Large intestine (tissue), 3 donors: ENCODE measurements around the gene NRXN2. TPM values are rescaled to one million over a fixed set of nuclear protein-coding genes. Genes with fewer than 3 reads are reported as not detected.
A peak's percentile ranks its signal among the peaks of the same experiment; 100 is the strongest.

Experiments
- DNase-seq, 2 donors: peaks; one replicate each; pipeline versions ENCODE4 v3.0.0 to v3.0.0-alpha.2; 2013
- H3K27ac ChIP-seq: one replicate; pipeline ENCODE4 v1.5.1; 2013; ENCODE audit warnings: low read length
- H3K27me3 ChIP-seq: 2 replicates; pipeline ENCODE4 v1.6.1; 2013; ENCODE audit warnings: low read length; ENCODE audit not compliant: control insufficient read depth, insufficient read depth
- H3K36me3 ChIP-seq: 2 replicates; pipeline ENCODE4 v1.6.1; 2013; ENCODE audit warnings: low read length; ENCODE audit not compliant: control insufficient read depth, insufficient read depth
- H3K4me1 ChIP-seq: one replicate; pipeline ENCODE4 v1.6.1; 2013; ENCODE audit warnings: low read length; ENCODE audit not compliant: control insufficient read depth, insufficient read depth
- H3K4me3 ChIP-seq: one replicate; pipeline ENCODE4 v1.5.1; 2013; ENCODE audit warnings: low read length
- H3K9me3 ChIP-seq: one replicate; pipeline ENCODE4 v1.6.1; 2013; ENCODE audit warnings: mild to moderate bottlenecking, low read depth, low read length, moderate library complexity; ENCODE audit not compliant: control insufficient read depth
- WGBS: methylation state at CpG from one replicate; pipeline ENCODE4 v1.1.5; 2013; ENCODE audit warnings: low lambda C conversion rate; ENCODE audit not compliant: insufficient coverage; 5-methylcytosine and 5-hydroxymethylcytosine counted together
- polyA plus RNA-seq: library from polyadenylated mRNA; unstranded; fragments of 120-200 nt; gene quantifications from one replicate; pipeline ENCODE4 v1.2.1, GENCODE V29; 2013

NRXN2 gene
- polyA plus RNA-seq, 1 donor, result 13.8 TPM

DNA sequence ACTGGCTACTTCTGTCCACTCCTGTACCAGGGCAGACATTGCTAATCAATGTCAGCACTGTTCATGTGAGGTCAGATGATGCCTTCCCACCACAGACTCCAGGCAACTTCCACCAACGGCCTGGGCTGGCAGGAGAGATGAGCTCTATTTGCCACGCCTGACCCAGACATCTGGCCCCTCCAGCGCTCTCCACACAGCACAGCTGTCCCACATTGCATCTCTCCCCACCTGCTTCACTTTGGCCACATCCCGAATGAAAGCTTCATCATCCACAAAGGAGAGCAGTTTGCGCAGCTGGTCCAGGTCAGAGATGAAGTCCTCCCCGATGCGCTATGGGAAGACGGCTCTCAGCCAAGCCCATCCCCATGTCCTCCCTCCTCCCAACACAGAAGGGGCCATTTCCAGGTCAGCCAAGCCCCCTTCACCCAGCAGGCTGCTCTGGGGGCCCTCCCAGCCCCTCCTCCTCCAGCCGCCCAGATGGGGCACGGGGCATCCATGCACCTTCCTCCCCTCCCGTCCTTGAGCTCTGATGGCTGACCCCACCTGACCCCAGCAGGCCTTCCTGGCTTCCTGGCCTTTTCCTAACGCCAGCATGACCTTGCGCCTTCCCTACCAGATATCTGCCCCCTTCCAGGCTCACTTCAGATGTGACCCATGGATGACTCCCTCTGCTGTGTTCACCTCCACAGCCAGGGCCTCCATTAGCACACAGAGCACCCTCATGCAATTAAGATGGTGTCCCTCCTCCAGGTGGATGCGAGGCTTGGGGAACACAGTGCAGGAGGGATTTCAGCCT, 29.4 kb upstream of the NRXN2 start:
- Histone ChIP-seq H3K4me3 (no peak overlapping the region), H3K27me3 (peaks cover 3% of the 10 kb centered on the region), H3K4me1 (no peaks in the 10 kb centered on the region), H3K27ac (no peak overlapping the region), H3K36me3 (no peaks in the 10 kb centered on the region), H3K9me3 (no peaks in the 10 kb centered on the region)
- no peak for DNase-seq
- 100% methylated on average over 1 of the region's 14 CpGs for WGBS

DNA sequence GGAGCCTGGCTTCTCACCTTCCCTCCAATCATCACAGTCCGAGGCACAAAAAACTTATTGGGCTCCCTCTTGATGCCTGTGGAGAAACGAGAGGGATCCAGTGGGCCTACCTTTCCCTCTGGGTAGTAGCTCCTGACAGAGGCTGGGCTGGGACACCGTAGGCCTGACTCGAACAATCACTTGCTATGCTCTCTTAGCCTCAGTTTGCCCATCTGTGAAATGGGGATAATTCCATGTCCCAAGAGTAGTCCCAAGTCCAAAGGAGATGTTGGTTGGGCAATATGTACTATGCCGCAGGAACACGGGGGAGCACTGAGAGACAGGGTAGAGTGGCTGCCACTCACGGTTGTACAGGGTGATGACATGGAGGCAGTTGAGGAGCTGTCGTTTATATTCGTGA, 28.6 kb upstream of the NRXN2 start:
- no peak for DNase-seq
- Histone ChIP-seq H3K27me3 (peaks cover 10% of the 10 kb centered on the region), H3K36me3 (no peaks in the 10 kb centered on the region), H3K27ac (no peak overlapping the region), H3K9me3 (no peaks in the 10 kb centered on the region), H3K4me3 (no peak overlapping the region), H3K4me1 (no peaks in the 10 kb centered on the region)
- WGBS, result no CpG with 5 or more reads among the region's 9 CpGs

DNA sequence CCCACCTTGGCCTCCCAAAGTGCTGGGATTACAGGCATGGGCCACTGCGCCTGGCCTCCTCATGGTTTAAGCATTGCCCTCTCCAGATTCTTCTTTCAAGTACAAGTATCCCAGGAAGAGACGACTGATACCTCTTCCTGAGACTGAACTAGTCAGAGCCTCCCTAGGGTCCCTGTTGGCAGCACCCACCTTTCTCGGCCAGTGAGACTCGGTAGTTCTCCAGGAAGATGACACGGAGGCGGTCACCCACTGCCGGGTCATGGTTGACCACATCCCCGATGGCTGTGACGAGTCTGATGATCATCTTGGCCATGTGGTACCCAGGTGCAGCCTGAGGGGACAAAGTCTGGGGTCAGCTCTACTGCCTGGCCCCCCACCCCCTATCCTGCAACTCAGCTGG, 28.1 kb upstream of the NRXN2 start:
- DNase-seq, result no peak
- Histone ChIP-seq H3K36me3 (no peaks in the 10 kb centered on the region), H3K4me1 (no peaks in the 10 kb centered on the region), H3K4me3 (no peak overlapping the region), H3K27me3 (peaks cover 15% of the 10 kb centered on the region), H3K9me3 (no peaks in the 10 kb centered on the region), H3K27ac (no peak overlapping the region)
- WGBS, result no CpG with 5 or more reads among the region's 9 CpGs

DNA sequence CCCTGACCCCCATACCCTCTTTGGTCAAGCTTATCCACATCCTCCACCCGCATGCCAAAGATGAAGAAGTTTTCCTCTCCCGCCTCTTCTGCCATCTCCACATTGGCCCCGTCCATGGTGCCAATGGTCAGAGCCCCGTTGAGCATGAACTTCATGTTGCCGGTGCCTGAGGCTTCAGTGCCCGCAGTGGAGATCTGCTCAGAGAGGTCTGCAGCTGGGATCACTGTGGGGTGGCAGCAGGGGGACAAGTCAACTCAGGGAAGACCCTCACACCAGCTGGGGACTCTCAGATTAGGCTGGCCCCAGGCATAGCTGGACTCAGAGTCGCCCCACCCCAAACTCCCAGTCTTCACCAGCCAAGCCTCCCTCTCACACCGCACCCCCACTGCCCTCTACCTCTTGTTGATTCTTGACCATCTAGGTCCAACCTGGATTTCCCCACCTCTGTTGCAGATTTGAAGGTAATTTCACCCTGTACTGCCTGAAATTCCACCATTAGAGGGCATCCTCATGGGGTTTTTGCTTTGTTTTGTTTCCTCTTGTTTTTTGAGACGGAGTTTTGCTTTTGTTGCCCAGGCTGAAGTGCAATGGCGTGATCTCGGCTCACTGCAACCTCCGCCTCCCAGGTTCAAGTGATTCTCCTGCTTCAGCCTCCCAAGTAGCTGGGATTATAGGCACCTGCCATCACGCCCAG, 27.5 kb upstream of the NRXN2 start:
- 100% methylated on average over 3 of the region's 13 CpGs for WGBS
- H3K9me3 ChIP-seq, result no peaks in the 10 kb centered on the region
- no peak overlapping the region for H3K27ac ChIP-seq
- peaks cover 21% of the 10 kb centered on the region for H3K27me3 ChIP-seq
- no peaks in the 10 kb centered on the region for H3K36me3 ChIP-seq
- no peak overlapping the region for H3K4me3 ChIP-seq
- no peak for DNase-seq
- peaks cover 3% of the 10 kb centered on the region for H3K4me1 ChIP-seq

DNA sequence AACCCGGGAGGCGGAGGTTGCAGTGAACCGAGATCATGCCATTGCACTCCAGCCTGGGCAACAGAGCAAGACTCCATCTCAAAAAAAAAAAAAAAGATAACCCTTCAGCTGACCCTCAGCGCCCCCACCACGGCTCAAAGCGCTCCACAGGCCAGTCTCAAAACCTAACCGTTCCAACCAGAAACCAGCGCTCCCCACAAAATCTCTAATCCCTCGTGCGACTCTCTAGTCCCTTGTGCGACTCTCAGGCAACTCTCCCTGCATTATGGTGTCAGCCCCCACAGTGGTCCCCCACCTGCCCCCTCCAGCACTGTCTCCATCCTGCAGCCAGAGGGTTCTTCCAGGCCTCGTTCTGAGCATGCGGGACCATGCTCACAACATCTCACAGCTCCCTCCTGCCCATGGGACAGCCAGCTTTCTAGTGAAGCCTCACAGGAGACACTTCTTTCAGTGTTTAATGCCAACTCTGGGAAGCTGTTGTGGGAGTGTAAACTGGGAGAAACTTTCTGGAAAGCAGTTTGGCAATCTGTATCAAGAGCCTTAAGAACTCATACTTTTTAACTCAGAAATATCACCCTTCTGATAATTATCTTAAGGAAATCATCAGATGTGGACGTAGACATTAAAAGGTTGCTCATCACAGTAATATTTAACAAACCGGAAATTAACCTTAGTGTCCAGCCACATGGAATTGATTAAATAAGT, 25.1 kb upstream of the NRXN2 start:
- Histone ChIP-seq H3K27ac (no peak overlapping the region), H3K9me3 (peaks cover 10% of the 10 kb centered on the region), H3K4me3 (no peak overlapping the region), H3K36me3 (no peaks in the 10 kb centered on the region), H3K27me3 (peaks cover 41% of the 10 kb centered on the region), H3K4me1 (peaks cover 21% of the 10 kb centered on the region)
- DNase-seq, result no peak
- WGBS, result 83% methylated on average over 2 of the region's 15 CpGs

DNA sequence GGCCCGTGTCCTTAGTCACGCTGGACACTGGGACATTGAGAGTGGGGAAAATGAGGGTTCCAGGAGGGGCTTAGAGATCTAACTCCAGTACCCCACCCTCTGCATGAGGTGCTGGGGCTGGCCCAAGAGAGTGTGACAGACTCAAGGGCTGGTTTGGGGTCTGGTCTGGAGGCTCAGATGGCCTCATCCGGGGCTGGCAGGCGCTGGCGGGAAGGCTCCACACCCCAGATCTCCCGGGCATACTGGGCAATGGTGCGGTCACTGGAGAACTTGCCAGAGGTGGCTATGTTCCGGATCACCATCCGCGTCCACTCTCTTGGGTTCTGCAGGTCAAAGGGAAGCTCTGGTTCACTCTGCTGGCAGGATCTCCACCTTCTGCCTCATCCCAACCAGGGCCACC, 23.5 kb upstream of the NRXN2 start:
- H3K9me3 ChIP-seq, result peaks cover 12% of the 10 kb centered on the region
- no peaks in the 10 kb centered on the region for H3K36me3 ChIP-seq
- H3K27me3 ChIP-seq, result peaks cover 56% of the 10 kb centered on the region
- peak overlapping the region; percentile 29 for H3K27ac ChIP-seq
- WGBS, result no CpG with 5 or more reads among the region's 10 CpGs
- H3K4me3 ChIP-seq, result no peak overlapping the region
- DNase-seq, result no peak
- peaks cover 35% of the 10 kb centered on the region for H3K4me1 ChIP-seq

DNA sequence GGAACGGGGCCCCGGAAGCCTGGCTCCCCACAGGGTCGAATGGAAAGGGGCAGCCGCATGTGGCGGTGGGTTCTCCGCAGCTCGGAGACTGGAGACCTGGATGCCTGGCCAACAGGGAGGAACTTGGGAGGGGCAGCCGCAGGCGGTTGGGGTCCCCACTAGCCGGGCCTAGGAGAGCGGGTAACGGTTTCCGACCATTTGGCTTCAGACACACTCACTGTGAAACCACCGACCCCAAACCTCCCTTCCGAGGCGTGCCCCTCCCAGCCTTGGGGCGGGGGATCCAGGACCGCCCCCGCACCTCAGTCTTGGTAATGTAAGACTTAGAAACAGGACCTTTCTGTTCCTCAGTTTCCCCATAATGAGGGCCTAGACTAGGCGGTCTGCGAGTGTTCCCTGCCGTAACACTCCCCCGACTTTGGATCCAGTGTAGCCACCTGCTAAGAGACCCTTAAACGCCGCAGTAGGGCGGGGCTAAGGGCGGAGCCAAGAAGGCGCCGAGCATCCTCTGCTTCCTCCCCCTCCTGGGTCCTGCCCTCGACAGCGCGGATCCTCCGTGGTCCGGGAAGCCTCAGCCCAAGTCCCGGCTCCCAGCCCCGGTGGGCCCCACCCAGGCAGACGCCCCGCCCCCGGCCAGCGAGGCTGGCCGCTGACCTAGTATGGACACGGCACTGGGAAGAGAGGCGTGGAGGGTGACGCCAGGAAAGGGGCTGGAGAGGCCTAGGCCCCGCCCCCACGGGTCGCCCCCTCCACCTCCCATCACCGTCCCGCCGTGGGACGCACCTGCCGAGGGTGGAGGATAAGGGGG, 22.7 kb upstream of the NRXN2 start:
- DNase-seq, result peak; percentile 46 to 47
- Histone ChIP-seq H3K27ac (peak overlapping the region; percentile 60), H3K4me3 (peak overlapping the region; percentile 39), H3K9me3 (peaks cover 12% of the 10 kb centered on the region), H3K36me3 (no peaks in the 10 kb centered on the region), H3K27me3 (peaks cover 64% of the 10 kb centered on the region), H3K4me1 (peaks cover 36% of the 10 kb centered on the region)
- WGBS, result no CpG with 5 or more reads among the region's 52 CpGs

DNA sequence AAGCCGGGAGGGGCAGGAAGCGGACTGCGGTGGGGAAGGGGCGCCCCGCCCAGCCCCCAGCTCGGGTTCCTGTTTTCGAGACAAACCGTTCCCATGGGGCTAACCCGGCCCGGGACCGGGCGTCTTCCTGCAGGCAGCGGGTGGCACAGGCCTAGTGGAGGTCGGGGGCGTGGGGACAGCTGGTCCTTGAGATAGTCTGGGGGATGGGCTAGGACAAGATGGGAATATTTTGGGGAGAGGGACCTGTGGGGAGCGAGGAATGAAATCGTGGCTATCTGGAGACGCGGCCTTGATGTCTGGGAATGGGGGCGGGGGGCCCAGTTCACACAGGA, 22.2 kb upstream of the NRXN2 start:
- peaks cover 12% of the 10 kb centered on the region for H3K9me3 ChIP-seq
- H3K27me3 ChIP-seq, result peaks cover 70% of the 10 kb centered on the region
- peaks cover 36% of the 10 kb centered on the region for H3K4me1 ChIP-seq
- WGBS, result no CpG with 5 or more reads among the region's 20 CpGs
- no peaks in the 10 kb centered on the region for H3K36me3 ChIP-seq
- H3K4me3 ChIP-seq, result peak overlapping the region; percentile 39
- peak overlapping the region; percentile 60 for H3K27ac ChIP-seq
- DNase-seq, result peak in 1 of 2 donors; percentile 44

DNA sequence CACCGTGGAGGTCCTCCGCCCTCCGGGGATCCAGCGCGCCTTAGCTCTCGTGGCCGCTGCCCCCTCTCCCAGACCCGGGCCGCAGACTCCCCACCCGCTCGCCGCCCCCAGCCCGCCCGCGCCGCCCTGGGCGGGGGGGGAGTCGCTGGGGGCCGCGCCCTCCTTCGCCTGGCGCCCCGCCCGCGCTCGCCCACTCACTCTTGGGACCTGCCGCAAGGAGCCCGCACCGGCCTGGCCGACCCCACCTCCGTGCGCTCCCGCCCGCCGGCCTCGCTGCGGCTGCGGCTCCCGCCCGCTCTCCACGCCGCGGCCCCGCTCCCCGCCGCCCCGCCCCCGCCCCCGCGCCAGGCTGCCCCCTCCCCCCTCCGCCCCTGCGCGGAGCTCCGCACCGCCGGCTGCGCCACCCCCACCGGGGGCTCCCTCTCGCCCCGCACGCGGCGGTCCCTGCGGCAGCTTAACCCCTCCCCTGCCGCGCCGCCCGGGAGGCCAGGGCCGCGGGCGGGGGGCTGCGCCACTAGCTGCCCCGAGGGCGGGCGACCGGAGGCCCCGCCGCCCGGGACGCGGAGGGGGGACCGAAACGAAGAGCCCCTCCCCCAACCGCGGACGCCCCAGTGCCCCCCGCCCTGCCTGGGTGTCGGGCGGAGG, 21.7 kb upstream of the NRXN2 start:
- Histone ChIP-seq H3K9me3 (peaks cover 12% of the 10 kb centered on the region), H3K36me3 (no peaks in the 10 kb centered on the region), H3K4me3 (peak overlapping the region; percentile 39), H3K27ac (no peak overlapping the region), H3K27me3 (peaks cover 74% of the 10 kb centered on the region), H3K4me1 (peaks cover 36% of the 10 kb centered on the region)
- WGBS, result no CpG with 5 or more reads among the region's 89 CpGs
- no peak for DNase-seq
